Pancreas (tissue), 10 donors: ENCODE measurements around the gene RAB13. TPM values are rescaled to one million over a fixed set of nuclear protein-coding genes. Genes with fewer than 3 reads are reported as not detected.

Source experiments
- ATAC-seq, 4 donors: fragments of 200-7000 bp; cut with Tn5 transposase; one replicate each; pipeline versions ENCODE4 v1.8.0 to v1.9.1; 2020; ENCODE audit warnings: mild to moderate bottlenecking in 4 of 4, moderate library complexity in 4 of 4
- DNase-seq, 6 donors: peaks; one replicate each; pipeline ENCODE4 v3.0.0-alpha.2; 2020
- FAIRE-seq: peaks from 2 replicates; lab custom pipeline; 2012; peaks lifted over from hg19 to GRCh38; lab: Jason Lieb, UNC
- H3K27ac ChIP-seq, 4 donors: fragments of 200-600 bp; sonication (generic); 1 replicate in 3 of 4; 2 replicates in 1 of 4; pipeline versions ENCODE4 v1.5.0 to v1.8.0; 2020
- H3K27me3 ChIP-seq, 4 donors: fragments of 200-600 bp; one replicate each; pipeline ENCODE4 v1.8.0; 2021
- H3K36me3 ChIP-seq, 3 donors: fragments of 200-600 bp; sonication (generic) in 1 of 3; one replicate each; pipeline versions ENCODE4 v1.5.0 to v1.8.0; 2020 to 2021
- H3K4me1 ChIP-seq, 3 donors: fragments of 200-600 bp; one replicate each; pipeline ENCODE4 v1.8.0; 2021
- H3K4me3 ChIP-seq, 4 donors: fragments of 200-600 bp; sonication (generic) in 2 of 4; one replicate each; pipeline versions ENCODE4 v1.5.0 to v1.8.0; 2020 to 2021
- H3K9me3 ChIP-seq, 4 donors: fragments of 200-600 bp; one replicate each; pipeline ENCODE4 v1.8.0; 2021
- CTCF ChIP-seq, 4 donors: fragments of 200-600 bp; sonication (generic) in 3 of 4; IDR thresholded peaks; one replicate each; pipeline versions ENCODE4 v1.5.0 to v1.8.0; 2021; ENCODE audit warnings: antibody characterized with exemption in 4 of 4
- WGBS, 2 donors: extraction: QIAGEN DNeasy Blood & Tissue Kit; methylation state at CpG; one replicate each; pipeline ENCODE4 v1.1.7; 2013; 5-methylcytosine and 5-hydroxymethylcytosine counted together
- intact Hi-C, 3 donors: fragments of 100-400 bp; cut with DNase I; formaldehyde crosslinking; loops; one replicate each; pipeline versions ENCODE4 v1.11.1 to v1.14.2; 2022
- microRNA-seq, 2 donors: library from miRNA; unstranded; fragments of <30 nt; microRNA quantifications; one replicate each; pipeline versions ENCODE4 to v1.1.0, GENCODE V29; 2019 to 2020
- polyA plus RNA-seq, 2 donors: library from polyadenylated mRNA; stranded (reverse); fragments of 200-250 nt; gene quantifications; one replicate each; pipeline ENCODE4 v1.2.3, GENCODE V29; 2013
- total RNA-seq, 6 donors: library from RNA; stranded (reverse); fragmentation: NEBNext Ultra II Directional in 4 of 6; extraction: Animal tissue kit (Norgen Biotek cat#: 25700) in 4 of 6; gene quantifications; one replicate each; pipeline versions ENCODE4 v1.2.1 to v1.2.4, GENCODE V29; 2021 to 2023
- donor health status: healthy with polysubstance abuse.
- donor health status: DM: no; HTN: no; CAD: no; lungs with moderate emphysema.
- donor health status: DM: no; HTN: no; CAD: no.
- donor health status: control.
- donor health status: control.
- donor health status: Bipolar disorder and iron deficiency.
- donor health status: DM: yes; HTN: yes; CAD: no.
- donor health status: DM: no; HTN: no; CAD: no.
- donor health status: DM: no; HTN: no; CAD: no.
- donor health status: DM: yes; HTN: yes; CAD: no.

Gene RAB13
- total and polyA plus RNA-seq, 8 donors: 36.8 to 118 (median 50.4) TPM

GRCh38 chr1:153933955-153934354, 52.2 kb downstream of the RAB13 start:
- no peaks in the 10 kb centered on the region for H3K4me1 ChIP-seq
- H3K27ac ChIP-seq: no peak overlapping the region
- FAIRE-seq (no peak), DNase-seq (peak in 1 of 6 donors; percentile 17), ATAC-seq (no peak)
- TF ChIP-seq CTCF (IDR thresholded peaks at IDR 0.05): no peak
- 95 to 96% methylated on average over 11 of the region's 11 CpGs for WGBS, 2 donors
- H3K27me3 ChIP-seq: no peaks in the 10 kb centered on the region
- peaks cover 0 to 37% (median 33%) of the 10 kb centered on the region in 3 donors for H3K36me3 ChIP-seq
- H3K4me3 ChIP-seq: no peak overlapping the region
- intact Hi-C loops: loop anchor here in 1 of 3 donors (10.0 kb wide), 1 partner anchor 119 kb away; no protein-coding TSS in a partner anchor
- H3K9me3 ChIP-seq: no peaks in the 10 kb centered on the region

- intact Hi-C loops: loop anchor here in 1 of 3 donors (10.0 kb wide), 1 partner anchor 119 kb away; no protein-coding TSS in a partner anchor
- H3K4me3 ChIP-seq: no peak overlapping the region
- no peak for FAIRE-seq
- ATAC-seq: no peak
- no peaks in the 10 kb centered on the region for H3K4me1 ChIP-seq
- 95 to 96% methylated on average over 10 to 14 of the region's 14 CpGs for WGBS, 2 donors
- no peak for TF ChIP-seq CTCF (IDR thresholded peaks at IDR 0.05)
- H3K36me3 ChIP-seq: peaks cover 0 to 37% (median 33%) of the 10 kb centered on the region in 3 donors
- no peaks in the 10 kb centered on the region for H3K27me3 ChIP-seq
- DNase-seq: peak in 1 of 6 donors; percentile 59
- H3K27ac ChIP-seq: no peak overlapping the region
- H3K9me3 ChIP-seq: no peaks in the 10 kb centered on the region
Measured at GRCh38 chr1:153933430-153933829, 52.7 kb downstream of the RAB13 start.

GRCh38 chr1:153932156-153933131, 53.7 kb downstream of the RAB13 start:
- Histone ChIP-seq H3K36me3 (peaks cover 0 to 30% (median 27%) of the 10 kb centered on the region in 3 donors), H3K27me3 (no peaks in the 10 kb centered on the region), H3K9me3 (no peaks in the 10 kb centered on the region), H3K4me1 (no peaks in the 10 kb centered on the region), H3K27ac (no peak overlapping the region), H3K4me3 (no peak overlapping the region)
- ATAC-seq (no peak), FAIRE-seq (no peak), DNase-seq (peak in 1 of 6 donors; percentile 56)
- WGBS, 2 donors: 96 to 99% methylated on average over 18 of the region's 18 CpGs
- TF ChIP-seq CTCF (IDR thresholded peaks at IDR 0.05): no peak
- intact Hi-C loops: loop anchor here in 1 of 3 donors (10.0 kb wide), 1 partner anchor 118 kb away; no protein-coding TSS in a partner anchor

Small RNA genes within 50 kb of the gene (microRNA-seq; reads per million reads assigned to microRNA genes)
- gene MIR6737: 0 reads per million in 2 donors

Other genes with a start within 250 kb of the RAB13 start
- gene SLC27A3, start 210.9 kb downstream of the RAB13 start, total RNA-seq: 10 to 100 TPM in 3 of 6 donors, 1 to 10 TPM in 3; 9.0 to 23.6 (median 10.8) TPM
- gene SLC27A3, start 210.9 kb downstream of the RAB13 start, polyA plus RNA-seq: 10 to 100 TPM; 46.9 to 64.0 TPM
- gene GATAD2B, start 63.4 kb downstream of the RAB13 start, total RNA-seq: 10 to 100 TPM; 15.0 to 27.1 (median 17.1) TPM
- 1 to 10 TPM; 4.8 to 7.4 TPM for gene GATAD2B, start 63.4 kb downstream of the RAB13 start, polyA plus RNA-seq
- 10 to 100 TPM; 17.8 to 41.7 (median 20.4) TPM for gene DENND4B, start 39.6 kb downstream of the RAB13 start, total RNA-seq
- gene DENND4B, start 39.6 kb downstream of the RAB13 start, polyA plus RNA-seq: 10 to 100 TPM; 48.9 to 57.0 TPM
- gene CRTC2, start 27.7 kb downstream of the RAB13 start, total RNA-seq: 10 to 100 TPM; 13.4 to 27.6 (median 18.3) TPM
- gene CRTC2, start 27.7 kb downstream of the RAB13 start, polyA plus RNA-seq: 10 to 100 TPM; 36.9 to 48.6 TPM
- gene SLC39A1, start 22.8 kb downstream of the RAB13 start, total RNA-seq: 10 to 100 TPM; 20.0 to 46.1 (median 27.0) TPM
- gene SLC39A1, start 22.8 kb downstream of the RAB13 start, polyA plus RNA-seq: 10 to 100 TPM; 22.8 to 38.1 TPM
- 10 to 100 TPM in 2 of 6 donors, 1 to 10 TPM in 4; 6.5 to 13.2 (median 8.0) TPM for gene CREB3L4, start 18.4 kb downstream of the RAB13 start, total RNA-seq
- 10 to 100 TPM; 13.3 to 19.6 TPM for gene CREB3L4, start 18.4 kb downstream of the RAB13 start, polyA plus RNA-seq
- 100 to 1,000 TPM in 2 of 6 donors, 10 to 100 TPM in 4; 82.6 to 106 (median 95.6) TPM for gene JTB, start 8.7 kb downstream of the RAB13 start, total RNA-seq
- gene JTB, start 8.7 kb downstream of the RAB13 start, polyA plus RNA-seq: 100 to 1,000 TPM; 117 to 180 TPM
- 1,000 to 10,000 TPM in 2 of 6 donors, 100 to 1,000 TPM in 4; 617 to 1,250 (median 837) TPM for gene RPS27, start 4.4 kb upstream of the RAB13 start, total RNA-seq
- 1,000 to 10,000 TPM; 3,243 to 5,933 TPM for gene RPS27, start 4.4 kb upstream of the RAB13 start, polyA plus RNA-seq
- gene NUP210L, start 168.7 kb upstream of the RAB13 start, total RNA-seq: under 1 TPM in 3 of 6 donors, not detected in 3; 0.04 to 0.06 (median 0.06) TPM
- under 1 TPM in 1 of 2 donors, not detected in 1; 0.02 TPM for gene NUP210L, start 168.7 kb upstream of the RAB13 start, polyA plus RNA-seq
- gene TPM3, start 205.8 kb upstream of the RAB13 start, total RNA-seq: 100 to 1,000 TPM in 2 of 6 donors, 10 to 100 TPM in 4; 49.0 to 158 (median 90.2) TPM
- 100 to 1,000 TPM in 1 of 2 donors, 10 to 100 TPM in 1; 47.7 to 116 TPM for gene TPM3, start 205.8 kb upstream of the RAB13 start, polyA plus RNA-seq
- not detected for gene CFAP141, start 220.0 kb upstream of the RAB13 start, total RNA-seq
- under 1 TPM in 1 of 2 donors, not detected in 1; 0.52 TPM for gene CFAP141, start 220.0 kb upstream of the RAB13 start, polyA plus RNA-seq
- gene UBAP2L, start 234.6 kb upstream of the RAB13 start, total RNA-seq: 10 to 100 TPM; 32.7 to 69.8 (median 46.9) TPM
- gene UBAP2L, start 234.6 kb upstream of the RAB13 start, polyA plus RNA-seq: 10 to 100 TPM; 50.5 to 58.1 TPM